Chondrocyte (in vitro differentiated cells): ENCODE results near the gene HLCS. TPM values are rescaled to one million over a fixed set of nuclear protein-coding genes. Genes with fewer than 3 reads are reported as not detected.

ENCODE experiments used
- DNase-seq: peaks from one replicate; pipeline ENCODE4 v3.0.0; 2021; ENCODE audit warnings: mixed read lengths, low spot score
- H3K27ac Mint-ChIP-seq: one replicate; pipeline ENCODE4 v1.8.0; 2021; ENCODE audit warnings: mild to moderate bottlenecking, moderate library complexity, mixed read lengths; ENCODE audit not compliant: unreplicated experiment
- H3K27me3 Mint-ChIP-seq: 2 replicates; pipeline ENCODE4 v1.8.0; 2021; ENCODE audit warnings: low read depth, mixed read lengths
- H3K36me3 Mint-ChIP-seq: 2 replicates; pipeline ENCODE4 v1.8.0; 2021; ENCODE audit warnings: low read depth, mixed read lengths
- H3K4me1 Mint-ChIP-seq: 2 replicates; pipeline ENCODE4 v1.8.0; 2021; ENCODE audit warnings: low read depth, mild to moderate bottlenecking, mixed read lengths
- H3K4me3 Mint-ChIP-seq: one replicate; pipeline ENCODE4 v1.8.0; 2021; ENCODE audit warnings: mild to moderate bottlenecking, moderate library complexity, mixed read lengths; ENCODE audit not compliant: unreplicated experiment
- H3K9me3 Mint-ChIP-seq: 2 replicates; pipeline ENCODE4 v1.8.0; 2021; ENCODE audit warnings: low read depth, mixed read lengths
- CTCF ChIP-seq: fragments of 200-600 bp; sonication (generic); IDR thresholded peaks from 2 replicates; pipeline ENCODE4 v1.5.0; 2021; ENCODE audit warnings: antibody characterized with exemption, mild to moderate bottlenecking, moderate library complexity
- total RNA-seq: library from RNA; stranded (reverse); gene quantifications from 3 replicates; pipeline ENCODE4 v1.2.1, GENCODE V29; 2021

The HLCS gene
- total RNA-seq, 1 donor from 2014 or later, result 30.4 TPM

GRCh38 chr21:36980280-36981048, 14.0 kb upstream of the HLCS start:
- H3K27ac Mint-ChIP-seq, result peak overlapping the region; percentile 74
- no peaks in the 10 kb centered on the region for H3K36me3 Mint-ChIP-seq
- no peaks in the 10 kb centered on the region for H3K27me3 Mint-ChIP-seq
- DNase-seq, result no peak
- H3K4me1 Mint-ChIP-seq, result peaks cover 15% of the 10 kb centered on the region
- peak; percentile 18 for TF ChIP-seq CTCF
- H3K4me3 Mint-ChIP-seq, result peak overlapping the region; percentile 67
- H3K9me3 Mint-ChIP-seq, result no peaks in the 10 kb centered on the region

GRCh38 chr21:36976882-36977651, 10.6 kb upstream of the HLCS start:
- Mint-ChIP-seq H3K27ac (peak overlapping the region; percentile 66), H3K4me1 (peaks cover 15% of the 10 kb centered on the region), H3K4me3 (no peak overlapping the region), H3K36me3 (no peaks in the 10 kb centered on the region), H3K9me3 (no peaks in the 10 kb centered on the region), H3K27me3 (no peaks in the 10 kb centered on the region)
- no peak for DNase-seq
- peak; percentile 96 for TF ChIP-seq CTCF

GRCh38 chr21:36976228-36976861, 9.9 kb upstream of the HLCS start:
- H3K4me3 Mint-ChIP-seq, result no peak overlapping the region
- no peaks in the 10 kb centered on the region for H3K9me3 Mint-ChIP-seq
- no peaks in the 10 kb centered on the region for H3K27me3 Mint-ChIP-seq
- H3K36me3 Mint-ChIP-seq, result no peaks in the 10 kb centered on the region
- no peak for TF ChIP-seq CTCF
- H3K27ac Mint-ChIP-seq, result peak overlapping the region; percentile 66
- no peak for DNase-seq
- peaks cover 15% of the 10 kb centered on the region for H3K4me1 Mint-ChIP-seq

GRCh38 chr21:36974851-36975192, 8.4 kb upstream of the HLCS start:
- TF ChIP-seq CTCF, result no peak
- Mint-ChIP-seq H3K4me3 (no peak overlapping the region), H3K4me1 (peaks cover 8% of the 10 kb centered on the region), H3K27ac (no peak overlapping the region), H3K36me3 (no peaks in the 10 kb centered on the region), H3K9me3 (no peaks in the 10 kb centered on the region), H3K27me3 (no peaks in the 10 kb centered on the region)
- no peak for DNase-seq
